ENCODE results near the gene ZNF74.

The ZNF74 gene

DNA sequence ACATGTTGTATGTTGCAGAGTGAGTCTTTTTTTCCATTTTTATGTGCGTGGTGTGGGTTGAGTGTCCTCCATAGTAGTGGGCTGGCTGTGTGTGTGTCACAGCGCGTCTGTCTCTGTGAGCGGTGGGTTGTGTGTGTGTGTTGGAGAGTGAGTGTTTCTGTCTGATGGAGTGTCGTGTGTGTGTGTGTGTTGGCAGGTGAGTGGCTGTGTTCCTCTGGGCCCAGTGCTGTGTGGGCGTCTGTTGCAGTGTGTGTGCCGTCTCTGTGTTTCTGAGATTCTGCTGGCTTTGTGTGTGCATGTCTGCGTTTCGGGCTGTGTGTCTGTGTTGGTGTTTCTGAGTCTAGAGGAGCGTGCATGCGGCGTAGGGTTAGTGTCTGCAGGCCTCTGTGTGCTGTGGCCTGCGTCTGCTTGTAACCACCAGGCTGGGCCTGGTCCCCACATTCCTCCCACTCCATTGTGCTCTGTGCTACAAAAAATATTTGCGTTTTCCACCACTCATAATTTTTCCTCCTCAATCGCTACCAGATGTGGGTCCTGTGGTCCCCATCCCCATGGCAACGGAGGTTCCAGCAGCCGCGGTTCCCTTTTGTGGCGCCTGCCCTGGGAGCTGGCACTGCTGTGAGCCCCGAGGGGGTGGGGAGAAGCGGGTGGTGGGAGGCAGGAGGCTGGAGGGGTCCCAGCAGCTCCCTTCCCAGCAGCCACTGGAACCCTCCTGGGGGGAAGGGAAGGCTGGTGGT, 28.5 kb downstream of the ZNF74 start:
- DNase-seq = no peak

DNA sequence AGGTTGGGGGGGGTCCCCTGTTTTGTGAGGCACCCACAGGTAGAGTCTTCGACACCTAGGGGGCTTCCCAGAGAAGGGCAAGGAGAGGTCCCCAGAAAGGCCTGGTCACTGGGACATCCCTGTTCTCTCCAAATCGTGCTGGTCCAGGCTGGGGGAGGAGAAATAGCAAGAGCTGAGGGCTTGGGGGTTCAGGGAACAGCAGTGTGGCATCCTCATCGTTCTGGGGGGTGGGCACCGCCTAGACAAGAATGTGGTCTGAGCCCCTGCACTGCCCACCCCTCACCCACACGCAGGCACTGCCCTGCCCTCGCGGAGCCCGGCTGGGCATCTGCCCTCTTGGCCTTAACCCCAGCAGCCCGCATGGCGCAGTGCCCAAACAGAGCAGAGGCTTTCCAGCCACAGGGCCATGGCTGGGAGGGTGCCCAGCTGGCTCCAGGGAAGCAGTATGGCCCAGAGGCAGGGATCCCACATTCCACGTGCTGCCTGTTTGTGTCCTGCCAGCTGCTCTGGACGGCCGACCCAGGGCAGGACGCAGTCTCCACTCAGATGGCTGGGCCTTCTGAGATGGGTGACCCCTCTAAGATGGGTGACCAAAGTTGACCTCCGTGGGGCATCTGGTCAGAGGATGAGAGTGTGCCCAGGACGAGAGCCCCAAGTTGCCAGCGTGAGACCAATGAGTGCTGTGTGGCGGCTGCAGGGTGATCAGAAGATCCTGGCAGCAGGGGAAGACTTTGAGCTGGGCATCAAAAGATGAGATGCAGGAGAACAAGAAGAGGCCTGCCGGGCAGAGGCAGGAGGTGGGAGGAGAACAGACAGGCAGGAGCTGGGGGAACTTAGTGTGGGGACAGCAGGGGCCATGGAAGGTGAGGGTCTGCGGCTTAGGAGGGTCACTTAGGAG, 29.3 kb downstream of the ZNF74 start:
- DNase-seq = no peak

DNA sequence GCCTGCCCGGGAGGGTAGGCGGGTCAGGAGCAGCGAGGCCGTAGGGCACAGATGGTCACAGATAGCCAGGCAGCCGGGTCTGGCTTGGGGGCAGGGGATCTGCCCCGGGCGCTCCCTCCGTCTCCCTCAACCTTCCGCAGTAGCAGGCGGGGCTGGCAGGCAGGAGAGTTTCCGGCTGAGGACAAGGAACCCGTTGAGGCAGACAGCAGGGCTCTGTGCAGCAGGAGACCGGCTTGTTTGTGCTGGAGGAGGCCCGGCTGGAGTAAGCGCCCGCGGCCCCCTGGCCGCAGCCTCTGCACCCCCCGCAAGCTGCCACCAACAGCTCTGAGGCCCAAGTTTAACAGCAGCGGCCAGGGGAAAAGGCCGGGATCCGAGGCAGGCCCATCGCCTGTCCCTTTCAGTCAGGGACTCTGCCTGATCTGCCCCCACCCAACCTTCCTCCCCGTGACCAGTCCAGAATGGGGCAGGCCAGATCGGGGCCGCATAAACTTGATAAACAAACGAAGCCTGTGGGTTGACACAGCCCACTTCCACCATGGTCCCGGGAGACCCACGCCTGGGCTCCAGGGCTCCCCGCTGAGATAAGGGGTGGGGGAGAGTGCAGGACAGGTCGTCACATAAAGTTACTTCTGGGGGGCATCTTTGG, 30.1 kb downstream of the ZNF74 start:
- DNase-seq = no peak

DNA sequence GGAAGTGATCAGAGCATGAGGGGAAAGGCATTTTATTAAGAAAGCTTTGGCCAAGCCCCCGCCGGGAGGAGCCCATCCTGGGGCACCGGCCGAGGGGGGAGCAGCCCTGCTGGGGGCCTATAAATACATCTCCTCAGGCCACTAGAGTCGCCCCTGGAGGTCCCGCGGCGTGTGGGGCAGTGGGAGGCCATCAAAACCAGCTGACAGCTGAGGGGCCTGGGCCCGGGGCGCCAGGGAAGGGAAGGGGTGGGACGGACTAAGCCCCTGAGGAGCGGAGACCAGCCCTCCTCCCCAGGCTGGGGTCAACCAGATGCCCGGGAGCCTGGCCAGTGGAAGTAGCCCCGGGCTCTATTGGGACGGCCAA, 30.6 kb downstream of the ZNF74 start:
- DNase-seq = no peak

DNA sequence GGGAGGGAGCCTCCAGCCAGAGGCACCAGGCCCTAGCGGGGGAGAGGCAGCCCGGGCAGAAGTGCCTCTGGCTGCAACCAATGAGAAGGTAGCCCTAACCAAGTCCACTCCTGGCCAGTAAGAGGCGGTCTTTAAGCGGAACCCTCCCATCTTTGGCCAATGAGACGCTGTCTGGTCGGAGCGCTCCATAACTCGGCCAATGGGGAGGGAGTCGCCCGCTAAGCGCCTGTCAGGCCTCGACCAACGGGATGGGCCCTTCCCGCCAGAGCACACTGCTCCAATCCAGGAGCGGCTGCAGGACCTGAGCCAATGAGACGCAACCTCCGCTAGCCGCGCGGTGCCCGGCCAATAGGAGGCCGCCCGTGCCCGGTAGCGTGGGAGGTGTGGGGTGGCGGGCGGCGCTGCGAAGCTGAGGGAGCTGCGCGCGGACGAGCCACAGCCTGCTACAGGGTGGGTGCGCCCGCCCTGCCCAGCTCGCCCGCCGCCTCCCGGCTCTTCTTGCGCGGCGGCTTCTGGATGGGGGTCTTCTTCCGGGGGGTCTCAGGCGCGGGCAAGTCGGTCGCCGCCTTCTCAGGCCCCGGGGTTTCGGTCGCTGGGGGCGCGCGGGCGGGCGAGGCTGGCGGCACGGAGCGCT, 31.1 kb downstream of the ZNF74 start:
- no peak for DNase-seq

DNA sequence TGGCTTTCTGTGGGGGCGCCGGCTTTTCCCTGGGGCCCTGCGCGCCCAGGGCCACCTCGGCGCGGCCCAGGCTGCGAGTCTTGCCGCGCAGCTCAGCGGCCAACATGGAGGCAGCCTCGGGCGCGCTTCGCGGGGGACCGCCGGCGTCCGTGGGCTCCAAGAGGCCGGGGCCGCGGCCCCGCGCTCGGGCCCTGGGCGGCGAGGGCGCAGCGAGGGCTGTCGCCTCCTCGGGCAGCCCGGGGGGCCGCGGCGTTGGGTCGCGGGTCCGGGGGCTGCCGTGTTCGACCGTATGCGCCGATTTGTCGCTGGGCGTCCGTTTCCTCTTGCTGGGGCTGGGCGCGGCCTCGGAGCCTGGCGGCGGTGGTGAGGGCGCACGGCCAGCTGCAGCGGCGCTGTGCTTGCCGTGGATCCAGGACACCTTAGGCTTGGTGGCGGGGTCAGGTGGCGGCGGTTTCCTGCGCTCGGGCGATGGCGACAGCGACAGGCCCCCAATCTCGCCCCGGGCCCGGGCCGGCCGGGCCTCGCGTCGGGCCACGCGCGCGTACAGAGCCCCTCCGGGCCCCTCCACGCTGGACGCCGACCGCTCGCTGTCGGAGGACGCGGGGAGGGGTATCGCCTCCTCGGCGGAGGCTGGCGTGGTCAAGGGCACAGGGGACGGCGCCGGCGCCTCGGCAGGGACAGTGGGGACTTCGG, 31.8 kb downstream of the ZNF74 start:
- DNase-seq = no peak

DNA sequence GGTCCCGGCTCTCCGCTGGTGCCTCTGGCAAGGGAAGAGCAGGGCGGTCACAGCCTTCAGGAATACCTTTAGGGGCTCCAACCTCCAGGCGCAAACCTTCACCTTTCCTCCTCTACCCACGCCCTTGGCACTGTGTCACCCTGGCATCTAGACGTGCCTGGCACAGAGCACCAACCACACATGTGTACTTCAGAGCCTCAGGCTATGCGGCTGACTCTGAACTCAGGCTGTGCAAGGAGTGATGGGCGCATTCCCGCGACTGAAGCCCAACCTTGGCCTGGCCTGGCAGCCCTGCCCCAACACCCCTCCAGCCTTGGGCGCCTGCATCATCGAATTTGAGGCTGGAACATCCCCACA, 32.3 kb downstream of the ZNF74 start:
- DNase-seq = no peak

DNA sequence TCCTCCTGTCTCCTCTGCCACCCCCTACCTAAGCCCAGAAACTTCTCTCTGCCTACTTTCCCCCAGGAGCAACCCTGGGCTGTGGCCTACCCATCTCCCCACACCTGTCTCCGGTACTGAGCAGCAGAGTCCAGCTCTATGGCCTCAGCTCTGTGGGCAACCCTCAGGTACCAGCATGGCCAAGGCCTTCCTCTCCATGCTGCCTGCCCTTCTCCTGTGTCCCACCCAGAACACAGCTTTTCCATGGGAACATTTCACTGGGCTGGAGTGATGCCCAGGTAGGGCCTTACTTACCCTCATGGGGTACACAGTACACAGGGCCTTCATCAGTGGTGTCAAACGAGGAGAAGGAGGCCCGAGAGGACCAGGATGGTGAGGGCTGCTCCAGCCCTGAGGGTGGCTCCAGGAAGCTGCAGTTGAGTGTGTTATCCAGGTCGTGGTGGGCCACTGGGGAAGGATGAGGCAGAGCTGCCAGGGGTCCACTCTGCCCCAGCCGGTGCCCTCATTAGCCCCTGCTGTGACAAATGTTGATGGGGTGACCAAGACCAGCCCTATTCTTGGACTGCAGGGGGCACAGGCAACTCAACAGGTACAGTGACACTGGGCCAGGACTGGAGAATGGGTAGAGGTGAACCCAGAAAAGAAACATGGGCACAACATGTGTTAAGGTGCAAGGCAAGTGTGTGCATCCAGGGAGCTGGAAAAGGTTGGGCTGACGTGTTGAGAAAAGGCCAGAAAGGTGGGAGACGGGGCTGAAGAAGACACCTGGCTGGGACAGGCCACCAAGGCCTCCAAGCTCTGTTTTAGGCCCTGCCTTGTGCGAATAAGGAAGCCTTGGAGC, 33.4 kb downstream of the ZNF74 start:
- no peak for DNase-seq

DNA sequence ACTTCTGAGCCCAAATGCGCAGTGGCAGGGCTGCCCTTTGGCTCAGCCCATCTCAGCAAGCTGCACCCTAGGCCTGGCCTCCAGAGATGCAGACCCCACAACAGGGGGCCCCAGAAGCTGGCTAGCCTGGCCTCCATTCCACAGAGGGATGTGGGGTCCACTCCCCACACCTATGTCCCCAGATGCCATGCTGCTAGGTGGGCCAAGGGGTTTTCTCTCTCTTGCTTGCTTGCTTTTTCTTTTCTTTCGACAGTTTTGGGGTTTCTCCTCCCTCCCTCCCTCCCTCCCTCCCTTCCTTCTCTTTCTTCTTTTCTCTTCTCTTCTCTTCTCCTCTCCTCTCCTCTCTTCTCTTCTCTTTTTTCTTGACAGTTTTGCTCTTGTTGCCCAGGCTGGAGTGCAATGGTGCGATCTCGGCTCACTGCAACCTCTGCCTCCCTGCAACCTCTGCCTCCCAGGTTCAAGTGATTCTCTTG, 34.0 kb downstream of the ZNF74 start:
- DNase-seq = no peak

DNA sequence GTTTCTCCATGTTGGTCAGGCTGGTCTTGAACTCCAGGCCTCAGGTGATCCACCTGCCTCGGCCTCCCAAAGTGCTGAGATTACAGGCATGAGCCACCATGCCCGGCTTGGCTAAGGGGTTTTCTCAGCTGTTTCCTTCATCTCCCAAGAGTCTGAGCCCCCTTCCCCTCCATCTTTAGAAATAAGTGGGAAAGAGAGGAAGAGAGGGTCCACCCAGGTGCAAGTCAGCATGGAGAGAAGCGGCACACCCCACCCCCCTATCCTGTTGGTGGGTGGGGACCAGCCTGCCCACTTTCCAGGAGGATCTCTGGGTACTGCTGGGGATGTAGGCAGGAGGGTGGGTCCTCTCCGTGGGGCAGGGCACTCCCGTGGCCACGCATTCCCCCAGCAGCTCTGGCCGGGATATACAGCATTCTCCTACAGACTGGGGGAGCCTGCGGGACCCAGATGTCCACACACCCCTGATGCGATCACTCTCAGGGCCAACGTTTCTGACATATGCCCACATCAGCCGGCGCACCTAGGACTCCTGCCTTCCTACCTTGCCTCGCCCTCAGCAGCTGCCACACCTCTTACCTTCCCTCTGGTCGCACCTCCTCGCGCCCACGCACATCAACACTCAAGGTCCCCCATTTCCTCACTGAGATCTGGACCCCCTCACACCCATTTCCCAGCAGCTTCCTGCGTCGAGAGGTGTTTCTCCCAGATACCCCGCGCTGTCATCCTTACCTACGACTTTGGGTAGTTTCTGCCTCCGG, 34.7 kb downstream of the ZNF74 start:
- no peak for DNase-seq

DNA sequence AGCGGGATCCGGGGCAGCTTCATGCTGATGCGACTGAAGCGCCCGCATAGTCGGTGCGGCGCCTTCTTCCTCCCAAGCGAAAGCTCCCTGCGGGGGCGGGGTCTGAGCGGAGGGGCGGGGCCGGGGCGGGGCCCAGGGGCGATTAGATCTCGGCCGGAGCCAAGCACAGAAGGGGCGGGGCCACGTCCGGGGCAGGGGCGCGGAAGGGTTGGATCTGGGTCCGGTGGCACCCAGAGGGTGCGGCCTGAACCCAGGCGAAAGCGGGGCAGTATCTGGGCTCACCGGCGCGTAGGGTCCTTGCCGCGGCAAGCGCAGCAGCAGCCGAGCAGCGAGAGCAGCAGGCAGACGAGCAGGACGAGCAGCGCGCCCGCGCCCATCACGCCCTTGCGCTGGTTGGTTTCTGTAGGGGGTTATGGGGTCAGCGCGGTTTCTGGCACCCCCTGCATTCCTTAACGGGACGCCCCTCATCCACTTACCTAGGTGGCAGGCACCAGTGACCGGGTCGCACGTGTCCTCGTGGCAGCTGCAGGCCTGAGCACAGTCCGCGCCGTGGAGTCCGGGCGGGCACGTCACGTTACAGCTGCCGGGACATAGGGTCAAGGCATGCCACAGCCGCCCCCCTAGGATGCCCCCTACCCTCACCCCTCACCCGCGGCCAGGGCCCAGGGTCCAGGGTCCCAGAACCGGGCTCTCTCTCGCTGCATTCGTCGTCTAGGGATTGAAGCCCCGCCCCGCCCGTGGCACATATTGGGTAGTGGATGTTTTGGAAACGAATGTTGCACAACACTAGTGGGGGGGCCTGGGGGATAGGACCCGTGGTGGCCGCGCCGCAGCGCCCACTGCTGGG, 35.5 kb downstream of the ZNF74 start:
- peak; percentile 75 for DNase-seq

DNA sequence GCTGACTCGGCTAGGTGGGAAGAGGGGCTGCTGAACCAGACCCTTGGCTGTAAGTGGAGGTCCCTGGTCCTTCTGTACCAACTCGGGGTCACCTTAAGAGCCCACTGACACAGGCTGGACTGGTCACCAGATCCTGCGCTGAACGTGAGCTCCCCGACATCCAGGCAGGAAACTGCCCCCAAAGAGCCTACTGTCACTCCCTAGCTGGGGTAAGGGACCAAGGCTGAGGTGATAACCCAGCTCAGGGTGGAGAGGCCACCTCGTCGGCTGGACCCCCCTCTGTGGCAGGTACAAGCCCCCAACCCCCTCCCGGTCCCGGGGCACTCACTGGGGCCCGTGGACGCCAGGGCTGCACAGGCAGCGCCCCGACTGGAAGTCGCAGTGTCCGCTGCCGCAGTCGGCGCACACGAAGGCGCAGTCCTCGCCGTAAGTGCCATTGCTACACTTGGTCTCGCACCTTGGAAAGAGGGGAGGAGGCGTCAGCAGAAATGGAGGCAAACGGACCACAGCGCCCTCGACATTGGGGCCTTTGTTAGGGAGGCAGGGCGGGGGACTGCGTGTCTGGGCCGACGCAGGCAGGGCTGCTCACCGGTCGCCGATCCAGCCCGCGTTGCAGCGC, 36.3 kb downstream of the ZNF74 start:
- DNase-seq = no peak

DNA sequence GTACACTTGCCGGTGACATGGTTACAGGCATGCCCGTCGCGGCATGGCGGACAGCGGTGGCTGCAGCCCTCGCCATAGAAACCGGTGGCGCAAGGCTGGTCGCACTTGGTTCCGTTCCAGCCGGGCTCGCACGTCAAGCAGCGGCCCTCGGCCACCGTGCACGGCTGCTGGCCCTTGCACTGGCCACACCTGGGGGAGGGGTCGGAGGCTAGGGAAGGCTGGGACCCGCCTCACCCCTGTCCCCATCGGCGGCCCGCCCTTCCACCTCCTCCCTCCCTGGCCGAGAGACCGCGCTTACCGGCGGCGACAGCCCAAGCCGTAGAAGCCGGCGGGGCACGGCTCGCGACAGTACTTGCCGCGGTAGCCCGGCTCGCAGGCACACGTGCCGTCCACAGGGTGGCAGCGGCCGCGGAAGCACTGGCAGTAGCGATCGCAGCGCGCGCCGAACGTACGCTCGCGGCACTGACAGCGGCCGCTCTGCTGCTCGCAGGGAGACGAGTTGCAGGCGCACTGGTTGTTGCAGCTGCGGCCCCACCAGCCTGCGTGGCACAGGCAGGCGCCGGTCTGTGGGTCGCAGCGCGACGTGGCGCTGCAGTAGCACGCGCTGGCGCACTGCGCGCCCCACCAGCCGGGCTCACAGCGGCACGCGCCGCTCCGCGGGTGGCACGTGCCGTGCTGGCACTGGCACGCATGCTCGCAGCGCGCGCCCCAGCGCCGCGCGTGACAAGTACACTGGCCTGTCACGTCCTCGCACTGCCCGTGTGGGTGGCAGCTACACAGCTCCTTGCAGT, 37.0 kb downstream of the ZNF74 start:
- DNase-seq = peak; percentile 65

DNA sequence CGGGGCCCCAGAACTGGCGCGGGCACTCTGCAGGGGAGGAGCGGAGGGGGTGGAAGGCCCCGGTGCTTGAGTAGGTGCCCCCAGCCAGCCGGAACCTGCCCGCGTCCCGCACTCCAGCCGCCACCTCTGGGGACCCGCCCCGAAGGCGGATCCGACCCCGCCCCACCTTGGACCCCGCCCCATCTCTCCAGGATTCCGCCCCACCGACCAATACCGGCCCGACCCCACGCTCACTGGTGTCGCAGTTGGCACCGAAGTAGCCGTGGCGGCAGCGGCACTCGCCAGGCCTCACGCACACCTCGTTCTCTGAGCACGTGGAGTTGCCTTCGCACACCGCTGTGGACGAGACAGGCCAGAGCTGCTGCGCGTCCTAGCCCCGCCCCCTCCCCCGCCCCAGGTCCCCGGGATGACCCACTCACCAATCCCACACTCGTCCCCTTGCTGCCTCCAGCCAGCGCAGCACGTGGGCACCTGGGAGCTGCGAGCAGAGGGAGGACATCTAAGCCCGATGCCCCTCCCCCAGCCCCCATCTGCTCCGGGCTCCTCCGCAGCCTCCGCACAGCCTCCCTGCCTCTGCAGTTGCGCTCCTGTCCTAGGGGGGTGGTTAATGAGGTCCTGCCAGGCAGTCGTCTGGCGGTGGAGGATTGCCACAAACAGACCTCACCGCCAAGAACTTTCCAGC, 37.7 kb downstream of the ZNF74 start:
- DNase-seq = no peak

DNA sequence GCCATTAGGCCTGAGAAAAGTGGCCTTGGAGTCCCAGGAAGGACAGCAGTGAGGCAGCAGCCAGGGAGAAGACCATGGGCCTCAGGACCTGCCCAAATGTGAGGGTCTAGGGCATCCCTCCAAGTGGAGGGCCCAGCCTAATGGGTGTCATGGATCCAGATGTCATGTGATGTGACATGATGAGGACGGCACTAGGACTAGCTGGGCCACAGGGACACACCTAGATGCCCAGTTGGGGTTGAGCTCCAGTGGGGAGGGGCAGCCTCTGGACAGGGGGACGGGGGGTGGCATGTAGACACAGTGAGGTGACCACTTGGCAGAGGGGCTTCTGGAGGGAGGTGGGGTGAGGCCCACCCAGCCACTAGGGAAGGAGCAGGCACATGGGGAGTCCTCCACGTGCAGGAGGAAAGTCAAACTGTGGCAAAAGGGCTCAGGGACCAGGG, 38.3 kb downstream of the ZNF74 start:
- no peak for DNase-seq

DNA sequence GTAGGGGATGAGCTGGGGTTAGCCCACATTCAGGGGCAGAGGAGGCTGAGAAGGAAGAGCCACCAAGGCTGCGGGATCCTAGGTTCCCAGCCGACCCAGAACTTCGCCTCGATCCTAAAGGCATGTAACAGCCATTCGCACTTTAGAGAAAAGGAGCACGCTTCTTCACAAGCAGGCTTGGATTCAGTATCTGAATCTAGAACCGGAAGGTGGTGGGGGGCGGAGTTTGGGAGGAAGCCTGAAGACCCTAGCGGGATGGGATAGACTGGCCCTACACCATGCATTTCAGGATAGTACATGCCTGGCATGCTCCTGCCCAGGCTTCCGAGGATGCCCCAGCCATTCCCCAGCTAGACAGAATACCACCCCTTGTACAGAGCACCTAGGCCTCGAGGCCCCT, 39.2 kb downstream of the ZNF74 start:
- no peak for DNase-seq

DNA sequence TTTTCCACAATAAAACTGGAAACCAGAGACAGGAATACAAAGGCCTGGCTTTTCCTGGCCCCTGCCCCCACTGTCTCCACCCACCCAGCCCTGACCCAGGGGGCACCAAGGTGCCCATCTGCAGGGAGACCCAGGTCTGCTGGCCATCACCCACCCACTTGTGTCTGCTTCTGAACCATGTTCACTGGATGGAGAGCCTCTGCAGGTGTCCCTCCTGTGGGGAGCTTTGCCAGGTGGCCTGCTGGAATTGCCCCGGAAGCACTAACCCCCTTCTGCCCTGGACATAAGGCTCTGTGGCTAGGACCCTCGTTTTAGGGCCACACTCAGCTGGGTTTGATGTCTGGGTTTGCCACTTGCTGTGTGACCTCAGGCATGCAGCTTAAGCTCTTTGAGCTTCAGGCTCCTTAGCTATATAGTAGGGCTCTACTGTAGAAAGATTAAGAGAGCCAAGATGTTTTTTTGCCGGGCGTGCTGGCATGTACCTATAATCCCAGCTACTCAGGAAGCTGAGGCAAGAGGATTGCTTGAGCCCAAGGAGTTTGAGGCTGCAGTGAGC, 39.8 kb downstream of the ZNF74 start:
- no peak for DNase-seq
